Fibroblast of lung (primary cell): ENCODE measurements around the gene PRKCD.

Experiments used
- CTCF ChIP-seq, 2 donors: IDR thresholded peaks in 1 of 2; conservative IDR thresholded peaks in 1 of 2; 1 replicate in 1 of 2; 2 replicates in 1 of 2; pipeline ENCODE4 v1.5.1; 2011 to 2012; ENCODE audit warnings: low read length in 2 of 2, control low read depth in 1 of 2, inconsistent platforms in 1 of 2, low read depth in 1 of 2, mild to moderate bottlenecking in 1 of 2
- EZH2 ChIP-seq: IDR thresholded peaks from 2 replicates; pipeline ENCODE4 v1.5.1; 2012; ENCODE audit warnings: low read length, control low read depth, mild to moderate bottlenecking; ENCODE audit errors: missing control alignments

GRCh38 chr3:53192608-53193007 is 31.6 kb downstream of the PRKCD start:
- TF ChIP-seq CTCF (conservative IDR thresholded peaks at IDR 0.05 in 1 of 2, IDR thresholded peaks at IDR 0.05 in 1 of 2; ENCODE audit: low read depth in 1 of 2, low read length in 2 of 2) (no peak), EZH2 (no peak)
